Glomerular endothelial cell (primary cell): ENCODE results near the gene FAM13B. TPM values are rescaled to one million over a fixed set of nuclear protein-coding genes. Genes with fewer than 3 reads are reported as not detected.

ENCODE experiments used
- DNase-seq: peaks from one replicate; pipeline ENCODE4 v3.0.0-alpha.2; 2011; ENCODE audit warnings: low read depth, low spot score; ENCODE audit errors: extremely low read depth
- total RNA-seq: library from RNA; depleted of rRNA; stranded (reverse); fragments of >200 nt; gene quantifications from 2 replicates; pipeline ENCODE4 v1.2.3, GENCODE V29; 2015

FAM13B gene
- total RNA-seq, 1 donor from 2014 or later: 16.2 TPM

GRCh38 chr5:137902408-137903133 lies 130.3 kb downstream of the FAM13B start:
- no peak for DNase-seq

GRCh38 chr5:137901011-137901817 lies 131.7 kb downstream of the FAM13B start:
- no peak for DNase-seq

- DNase-seq: no peak
These were observed 133.4 kb downstream of the FAM13B start for GRCh38 chr5:137899493-137899892.

- no peak for DNase-seq
These were observed 136.3 kb downstream of the FAM13B start for GRCh38 chr5:137896560-137896959.

GRCh38 chr5:137894586-137894985 lies 138.3 kb downstream of the FAM13B start:
- DNase-seq: no peak

GRCh38 chr5:137891849-137892248 lies 141.0 kb downstream of the FAM13B start:
- DNase-seq: no peak

- no peak for DNase-seq
These were observed 142.0 kb downstream of the FAM13B start for GRCh38 chr5:137890845-137891244.

- no peak for DNase-seq
These were observed 143.8 kb downstream of the FAM13B start, which contains the start of gene PKD2L2 for GRCh38 chr5:137888863-137889759. Gene PKD2L2, plus strand, starts transcription at chr5:137889457. Its CDS starts 35 bp downstream, at chr5:137889492.

- DNase-seq: no peak
These were observed 144.4 kb downstream of the FAM13B start for GRCh38 chr5:137888466-137888862.

Other genes starting within 250 kb of the FAM13B start
- gene MYOT, start 165.2 kb downstream of the FAM13B start, total RNA-seq: not detected in 2 replicates
- not detected in 2 replicates for gene PKD2L2, start 143.6 kb downstream of the FAM13B start, total RNA-seq
- gene WNT8A, start 51.0 kb upstream of the FAM13B start, total RNA-seq: not detected in 2 replicates
- 1.4 and 5.8 TPM in 2 replicates for gene NME5, start 106.3 kb upstream of the FAM13B start, total RNA-seq
- gene BRD8, start 145.6 kb upstream of the FAM13B start, total RNA-seq: 27.3 and 31.5 TPM in 2 replicates
- gene KIF20A, start 146.0 kb upstream of the FAM13B start, total RNA-seq: 8.2 and 13.6 TPM in 2 replicates
- 24.3 and 24.9 TPM in 2 replicates for gene CDC23, start 180.2 kb upstream of the FAM13B start, total RNA-seq
- not detected in 2 replicates for gene GFRA3, start 241.5 kb upstream of the FAM13B start, total RNA-seq